ENCODE results near the gene PALLD. TPM values are rescaled to one million over a fixed set of nuclear protein-coding genes. Genes with fewer than 3 reads are reported as not detected.

PALLD gene
- total RNA-seq, 3 donors from 2014 or later, result 112 to 663 (median 150) TPM

DNA sequence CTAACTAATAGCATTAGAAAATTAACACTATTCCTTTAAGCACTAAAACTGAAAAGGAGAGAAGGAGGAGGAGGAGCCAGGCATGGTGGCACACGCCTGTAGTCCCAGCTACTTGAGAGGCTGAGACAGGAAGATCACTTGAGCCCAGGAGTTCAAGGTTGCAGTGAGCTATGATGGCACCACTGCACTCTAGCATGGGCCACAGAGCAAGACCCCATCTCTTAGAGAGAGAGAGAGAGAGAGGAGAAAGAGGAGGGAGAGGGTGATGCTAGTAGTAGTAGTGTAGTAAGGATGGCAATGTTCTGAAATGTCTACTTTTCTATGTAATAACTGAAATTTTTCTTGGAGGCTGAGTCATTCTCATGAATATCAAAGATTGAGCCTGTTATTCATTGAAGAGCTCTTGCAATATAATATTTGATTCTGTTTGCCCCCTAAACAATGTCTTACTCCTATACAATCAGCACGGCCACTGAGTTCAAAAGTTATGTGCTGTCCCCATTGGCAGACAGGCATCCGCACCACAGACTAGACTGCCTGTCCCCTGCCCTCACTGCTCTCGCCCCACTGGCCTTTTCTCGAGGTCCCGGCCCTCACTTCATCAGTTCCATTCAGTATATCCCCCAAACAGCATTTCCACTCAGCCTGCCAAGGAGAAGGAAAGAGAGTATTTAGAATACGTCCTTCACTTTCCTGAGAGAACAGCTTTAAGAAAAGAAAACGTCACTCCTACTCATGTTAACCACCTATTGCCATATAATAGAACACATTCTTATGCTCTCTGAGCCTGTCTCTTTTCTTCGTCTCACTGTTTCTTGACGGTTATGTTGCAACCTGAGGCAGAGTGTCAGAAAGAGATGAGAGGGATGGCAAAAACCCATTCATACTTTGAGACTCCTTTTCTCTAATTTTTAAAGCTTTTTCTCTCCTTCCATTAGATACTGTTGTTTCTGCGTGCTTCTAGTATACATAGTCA is 238.1 kb downstream of the PALLD start:
- TF ChIP-seq, protein P1, sequence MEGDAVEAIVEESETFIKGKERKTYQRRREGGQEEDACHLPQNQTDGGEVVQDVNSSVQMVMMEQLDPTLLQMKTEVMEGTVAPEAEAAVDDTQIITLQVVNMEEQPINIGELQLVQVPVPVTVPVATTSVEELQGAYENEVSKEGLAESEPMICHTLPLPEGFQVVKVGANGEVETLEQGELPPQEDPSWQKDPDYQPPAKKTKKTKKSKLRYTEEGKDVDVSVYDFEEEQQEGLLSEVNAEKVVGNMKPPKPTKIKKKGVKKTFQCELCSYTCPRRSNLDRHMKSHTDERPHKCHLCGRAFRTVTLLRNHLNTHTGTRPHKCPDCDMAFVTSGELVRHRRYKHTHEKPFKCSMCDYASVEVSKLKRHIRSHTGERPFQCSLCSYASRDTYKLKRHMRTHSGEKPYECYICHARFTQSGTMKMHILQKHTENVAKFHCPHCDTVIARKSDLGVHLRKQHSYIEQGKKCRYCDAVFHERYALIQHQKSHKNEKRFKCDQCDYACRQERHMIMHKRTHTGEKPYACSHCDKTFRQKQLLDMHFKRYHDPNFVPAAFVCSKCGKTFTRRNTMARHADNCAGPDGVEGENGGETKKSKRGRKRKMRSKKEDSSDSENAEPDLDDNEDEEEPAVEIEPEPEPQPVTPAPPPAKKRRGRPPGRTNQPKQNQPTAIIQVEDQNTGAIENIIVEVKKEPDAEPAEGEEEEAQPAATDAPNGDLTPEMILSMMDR (IDR thresholded peaks at IDR 0.05), result no peak
- ATAC-seq (no peak), DNase-seq (no peak)
- Histone ChIP-seq H3K4me3 (no peak overlapping the region), H3K9me3 (no peaks in the 10 kb centered on the region), H3K36me3 (ENCODE audit: low read depth) (no peaks in the 10 kb centered on the region), H3K4me1 (ENCODE audit: low read depth) (no peaks in the 10 kb centered on the region)
- intact Hi-C loops (cut with DNase I, micrococcal nuclease), result no loop called here

- intact Hi-C loops (cut with DNase I, micrococcal nuclease), result no loop called here
- TF ChIP-seq, protein P1 (IDR thresholded peaks at IDR 0.05), result no peak
- Histone ChIP-seq H3K9me3 (no peaks in the 10 kb centered on the region), H3K36me3 (ENCODE audit: low read depth) (no peaks in the 10 kb centered on the region), H3K4me3 (no peak overlapping the region), H3K4me1 (ENCODE audit: low read depth) (no peaks in the 10 kb centered on the region)
- ATAC-seq, result no peak
- no peak for DNase-seq
Measured at GRCh38 chr4:168735735-168736134, 238.9 kb downstream of the PALLD start.

DNA sequence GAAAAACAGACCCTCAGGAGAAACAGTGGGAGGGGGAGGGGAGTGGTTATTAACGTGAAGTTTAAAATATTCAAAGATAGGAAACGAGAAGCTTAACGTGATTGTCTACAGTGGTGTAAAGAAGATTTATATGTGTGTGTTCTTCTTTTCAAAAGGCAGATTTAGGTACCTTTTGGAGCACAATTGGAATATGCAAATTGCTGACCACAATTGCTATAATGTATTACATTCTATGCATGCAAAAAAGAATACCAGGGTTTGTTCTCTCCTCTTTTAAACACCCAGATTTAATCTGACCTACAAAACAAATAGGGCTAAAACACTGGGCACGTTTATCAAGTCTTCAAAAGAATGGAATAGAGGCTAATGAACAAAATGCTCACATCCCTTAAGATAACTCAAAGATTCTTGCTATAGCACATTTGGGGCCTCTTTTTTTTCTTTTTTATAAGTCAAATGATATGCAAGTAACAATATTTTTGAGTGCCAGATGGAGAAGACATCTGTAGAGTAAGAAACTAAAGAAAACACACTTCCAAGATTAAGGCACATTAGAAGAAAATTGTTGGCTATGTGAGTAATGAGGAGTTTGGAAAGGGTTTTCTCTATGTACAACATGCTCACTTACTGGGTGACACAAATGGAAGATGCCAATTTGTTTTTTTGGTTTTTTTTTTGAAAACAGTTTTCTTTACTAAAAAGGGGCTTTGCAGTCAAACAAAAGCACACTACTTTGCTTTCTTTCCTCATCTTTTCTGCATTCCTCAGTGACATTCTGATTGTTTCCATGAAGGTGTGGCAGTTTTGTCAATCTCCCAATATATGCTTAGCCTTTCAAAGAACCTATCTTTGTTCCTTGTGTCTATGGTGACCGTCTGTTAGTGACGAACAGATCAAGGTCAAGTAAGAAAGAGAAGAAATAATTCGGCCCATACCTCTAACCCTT is 240.3 kb downstream of the PALLD start:
- no peaks in the 10 kb centered on the region for H3K36me3 ChIP-seq (ENCODE audit: low read depth)
- TF ChIP-seq, protein P1 (IDR thresholded peaks at IDR 0.05), result no peak
- no peaks in the 10 kb centered on the region for H3K4me1 ChIP-seq (ENCODE audit: low read depth)
- no peak overlapping the region for H3K4me3 ChIP-seq
- ATAC-seq (no peak), DNase-seq (no peak)
- intact Hi-C loops (cut with DNase I, micrococcal nuclease), result no loop called here
- H3K9me3 ChIP-seq, result no peaks in the 10 kb centered on the region

DNA sequence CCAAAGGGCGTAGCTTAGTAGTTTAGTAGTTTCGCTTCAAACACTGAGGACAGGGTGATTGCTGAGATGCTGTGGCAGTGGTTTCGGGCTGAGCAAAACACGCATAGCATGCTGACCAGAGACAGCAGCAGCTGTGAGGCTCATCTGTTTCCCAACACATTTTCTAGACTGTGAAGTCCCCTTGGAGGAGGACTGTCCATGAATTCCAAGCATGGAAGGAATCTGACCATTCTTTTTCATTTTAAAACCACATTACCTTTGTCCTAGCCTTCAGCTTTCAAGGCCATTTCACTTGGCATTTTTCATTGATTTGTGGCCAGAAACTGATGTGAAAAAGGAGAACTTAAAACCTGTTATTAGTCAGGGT is 240.9 kb downstream of the PALLD start:
- ATAC-seq, result no peak
- Histone ChIP-seq H3K9me3 (no peaks in the 10 kb centered on the region), H3K36me3 (ENCODE audit: low read depth) (no peaks in the 10 kb centered on the region), H3K4me3 (no peak overlapping the region), H3K4me1 (ENCODE audit: low read depth) (no peaks in the 10 kb centered on the region)
- intact Hi-C loops (cut with DNase I, micrococcal nuclease), result no loop called here
- DNase-seq, result no peak
- TF ChIP-seq, protein P1 (IDR thresholded peaks at IDR 0.05), result no peak

- intact Hi-C loops (cut with DNase I, micrococcal nuclease), result no loop called here
- no peaks in the 10 kb centered on the region for H3K9me3 ChIP-seq
Measured at GRCh38 chr4:168739886-168740285, 243.0 kb downstream of the PALLD start.

More at GRCh38 chr4:168739886-168740285, 243.0 kb downstream of the PALLD start:
- Histone ChIP-seq H3K4me1 (ENCODE audit: low read depth) (no peaks in the 10 kb centered on the region), H3K36me3 (ENCODE audit: low read depth) (no peaks in the 10 kb centered on the region), H3K4me3 (no peak overlapping the region)
- no peak for ATAC-seq
- TF ChIP-seq, protein P1 (IDR thresholded peaks at IDR 0.05), result no peak
- DNase-seq, result no peak

Measured in mucosa of descending colon (tissue), 3 donors.